Measurements from ENCODE around the gene HNMT.

HNMT gene

GRCh38 chr2:138020432-138020831 lies 56.2 kb downstream of the HNMT start:
- TF ChIP-seq, protein P1, sequence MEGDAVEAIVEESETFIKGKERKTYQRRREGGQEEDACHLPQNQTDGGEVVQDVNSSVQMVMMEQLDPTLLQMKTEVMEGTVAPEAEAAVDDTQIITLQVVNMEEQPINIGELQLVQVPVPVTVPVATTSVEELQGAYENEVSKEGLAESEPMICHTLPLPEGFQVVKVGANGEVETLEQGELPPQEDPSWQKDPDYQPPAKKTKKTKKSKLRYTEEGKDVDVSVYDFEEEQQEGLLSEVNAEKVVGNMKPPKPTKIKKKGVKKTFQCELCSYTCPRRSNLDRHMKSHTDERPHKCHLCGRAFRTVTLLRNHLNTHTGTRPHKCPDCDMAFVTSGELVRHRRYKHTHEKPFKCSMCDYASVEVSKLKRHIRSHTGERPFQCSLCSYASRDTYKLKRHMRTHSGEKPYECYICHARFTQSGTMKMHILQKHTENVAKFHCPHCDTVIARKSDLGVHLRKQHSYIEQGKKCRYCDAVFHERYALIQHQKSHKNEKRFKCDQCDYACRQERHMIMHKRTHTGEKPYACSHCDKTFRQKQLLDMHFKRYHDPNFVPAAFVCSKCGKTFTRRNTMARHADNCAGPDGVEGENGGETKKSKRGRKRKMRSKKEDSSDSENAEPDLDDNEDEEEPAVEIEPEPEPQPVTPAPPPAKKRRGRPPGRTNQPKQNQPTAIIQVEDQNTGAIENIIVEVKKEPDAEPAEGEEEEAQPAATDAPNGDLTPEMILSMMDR (IDR thresholded peaks at IDR 0.05; ENCODE audit: poor library complexity, severe bottlenecking): no peak
- no peaks in the 10 kb centered on the region for H3K4me1 ChIP-seq (ENCODE audit: insufficient read depth, poor library complexity, severe bottlenecking)
- H3K36me3 ChIP-seq (ENCODE audit: low read depth): no peaks in the 10 kb centered on the region
- no peaks in the 10 kb centered on the region for H3K27me3 ChIP-seq (ENCODE audit: insufficient read depth, poor library complexity, severe bottlenecking)
- DNase-seq (ENCODE audit: low spot score) (no peak), ATAC-seq (ENCODE audit: low read depth) (no peak)
- H3K27ac ChIP-seq (ENCODE audit: poor library complexity, severe bottlenecking): no peak overlapping the region
- H3K9me3 ChIP-seq (ENCODE audit: severe bottlenecking): no peaks in the 10 kb centered on the region
- no peak overlapping the region for H3K4me3 ChIP-seq (ENCODE audit: severe bottlenecking)

DNA sequence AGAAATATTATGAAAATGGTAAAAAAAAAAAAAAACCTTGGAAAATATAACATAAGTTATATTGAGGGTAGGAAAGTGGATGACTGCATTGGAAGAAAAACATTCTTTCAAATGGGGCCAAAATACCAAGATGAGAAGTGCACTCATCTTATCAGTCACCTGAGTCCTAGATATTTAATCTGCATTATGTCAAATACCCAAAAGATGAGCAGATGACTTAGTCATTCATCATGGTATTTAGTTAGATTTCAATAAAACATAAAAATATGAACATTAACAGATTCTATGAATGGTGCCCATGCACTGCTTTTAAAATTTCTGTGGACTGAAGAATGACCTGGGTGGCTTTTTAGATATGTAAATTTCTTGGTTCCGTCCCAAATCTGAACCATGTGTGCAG lies 56.9 kb downstream of the HNMT start:
- TF ChIP-seq, protein P1 (IDR thresholded peaks at IDR 0.05; ENCODE audit: poor library complexity, severe bottlenecking): no peak
- Histone ChIP-seq H3K27ac (ENCODE audit: poor library complexity, severe bottlenecking) (no peak overlapping the region), H3K4me3 (ENCODE audit: severe bottlenecking) (no peak overlapping the region), H3K9me3 (ENCODE audit: severe bottlenecking) (no peaks in the 10 kb centered on the region), H3K4me1 (ENCODE audit: insufficient read depth, poor library complexity, severe bottlenecking) (no peaks in the 10 kb centered on the region), H3K36me3 (ENCODE audit: low read depth) (no peaks in the 10 kb centered on the region), H3K27me3 (ENCODE audit: insufficient read depth, poor library complexity, severe bottlenecking) (no peaks in the 10 kb centered on the region)
- DNase-seq (ENCODE audit: low spot score): no peak
- ATAC-seq (ENCODE audit: low read depth): no peak

GRCh38 chr2:138023298-138023697 lies 59.0 kb downstream of the HNMT start:
- Histone ChIP-seq H3K4me3 (ENCODE audit: severe bottlenecking) (no peak overlapping the region), H3K36me3 (ENCODE audit: low read depth) (no peaks in the 10 kb centered on the region), H3K4me1 (ENCODE audit: insufficient read depth, poor library complexity, severe bottlenecking) (no peaks in the 10 kb centered on the region), H3K27ac (ENCODE audit: poor library complexity, severe bottlenecking) (no peak overlapping the region), H3K27me3 (ENCODE audit: insufficient read depth, poor library complexity, severe bottlenecking) (no peaks in the 10 kb centered on the region), H3K9me3 (ENCODE audit: severe bottlenecking) (no peaks in the 10 kb centered on the region)
- TF ChIP-seq, protein P1 (IDR thresholded peaks at IDR 0.05; ENCODE audit: poor library complexity, severe bottlenecking): no peak
- DNase-seq (ENCODE audit: low spot score) (no peak), ATAC-seq (ENCODE audit: low read depth) (no peak)

DNA sequence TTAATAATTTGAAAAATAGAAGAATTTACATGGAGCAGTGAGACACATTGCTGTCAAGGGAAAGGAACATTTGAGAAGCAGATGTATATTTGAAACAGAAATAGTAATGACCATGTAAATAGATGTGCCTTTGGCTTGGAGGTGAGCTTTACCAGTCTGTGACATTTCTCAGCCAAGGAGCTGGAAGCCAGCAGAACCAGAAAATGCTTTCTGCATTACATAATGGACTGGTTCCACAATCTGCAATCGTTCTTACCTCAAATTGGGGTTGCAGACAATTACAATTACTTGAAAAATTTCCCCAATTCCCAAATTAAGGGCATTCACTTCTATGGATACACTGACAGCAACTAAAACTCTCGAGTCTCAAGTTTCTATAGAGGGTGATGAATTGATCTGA lies 59.7 kb downstream of the HNMT start:
- TF ChIP-seq, protein P1 (IDR thresholded peaks at IDR 0.05; ENCODE audit: poor library complexity, severe bottlenecking): no peak
- Histone ChIP-seq H3K36me3 (ENCODE audit: low read depth) (no peaks in the 10 kb centered on the region), H3K27ac (ENCODE audit: poor library complexity, severe bottlenecking) (no peak overlapping the region), H3K4me3 (ENCODE audit: severe bottlenecking) (no peak overlapping the region), H3K4me1 (ENCODE audit: insufficient read depth, poor library complexity, severe bottlenecking) (no peaks in the 10 kb centered on the region), H3K27me3 (ENCODE audit: insufficient read depth, poor library complexity, severe bottlenecking) (no peaks in the 10 kb centered on the region), H3K9me3 (ENCODE audit: severe bottlenecking) (no peaks in the 10 kb centered on the region)
- no peak for DNase-seq (ENCODE audit: low spot score)
- no peak for ATAC-seq (ENCODE audit: low read depth)

GRCh38 chr2:138026111-138027020 lies 62.1 kb downstream of the HNMT start:
- no peak for DNase-seq (ENCODE audit: low spot score)
- H3K36me3 ChIP-seq (ENCODE audit: low read depth): no peaks in the 10 kb centered on the region
- no peaks in the 10 kb centered on the region for H3K27me3 ChIP-seq (ENCODE audit: insufficient read depth, poor library complexity, severe bottlenecking)
- H3K4me1 ChIP-seq (ENCODE audit: insufficient read depth, poor library complexity, severe bottlenecking): no peaks in the 10 kb centered on the region
- TF ChIP-seq, protein P1 (IDR thresholded peaks at IDR 0.05; ENCODE audit: poor library complexity, severe bottlenecking): no peak
- ATAC-seq (ENCODE audit: low read depth): no peak
- no peak overlapping the region for H3K27ac ChIP-seq (ENCODE audit: poor library complexity, severe bottlenecking)
- no peak overlapping the region for H3K4me3 ChIP-seq (ENCODE audit: severe bottlenecking)
- H3K9me3 ChIP-seq (ENCODE audit: severe bottlenecking): no peaks in the 10 kb centered on the region

Data from RWPE2 (cell line).